Measurements from ENCODE around the gene KLK3.

The KLK3 gene

DNA sequence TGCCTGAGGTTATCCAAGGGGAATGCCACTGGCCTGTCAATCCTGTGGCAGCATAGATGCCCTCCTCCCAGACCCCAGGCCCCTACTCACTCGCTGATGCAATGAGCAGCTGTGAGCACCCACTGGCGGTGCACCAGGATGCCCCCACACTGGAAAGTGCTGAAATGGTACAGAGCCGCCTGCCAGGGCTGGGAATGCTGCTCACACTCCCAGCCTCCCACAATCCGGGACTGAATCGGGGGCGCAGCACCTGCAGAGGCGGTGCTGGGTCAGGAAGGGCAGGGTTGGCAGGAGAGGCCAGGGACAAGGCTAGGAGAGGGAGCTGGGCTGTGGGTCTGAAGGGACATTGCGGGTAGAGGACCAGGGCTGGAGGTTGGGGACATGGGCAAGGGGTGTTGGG, 33.1 kb upstream of the KLK3 start:
- DNase-seq (ENCODE audit: extremely low read depth, low read depth), result no peak
- no peak overlapping the region for H3K4me3 ChIP-seq (replicated peaks; ENCODE audit: low read depth, low read length)
- TF ChIP-seq, protein P1, sequence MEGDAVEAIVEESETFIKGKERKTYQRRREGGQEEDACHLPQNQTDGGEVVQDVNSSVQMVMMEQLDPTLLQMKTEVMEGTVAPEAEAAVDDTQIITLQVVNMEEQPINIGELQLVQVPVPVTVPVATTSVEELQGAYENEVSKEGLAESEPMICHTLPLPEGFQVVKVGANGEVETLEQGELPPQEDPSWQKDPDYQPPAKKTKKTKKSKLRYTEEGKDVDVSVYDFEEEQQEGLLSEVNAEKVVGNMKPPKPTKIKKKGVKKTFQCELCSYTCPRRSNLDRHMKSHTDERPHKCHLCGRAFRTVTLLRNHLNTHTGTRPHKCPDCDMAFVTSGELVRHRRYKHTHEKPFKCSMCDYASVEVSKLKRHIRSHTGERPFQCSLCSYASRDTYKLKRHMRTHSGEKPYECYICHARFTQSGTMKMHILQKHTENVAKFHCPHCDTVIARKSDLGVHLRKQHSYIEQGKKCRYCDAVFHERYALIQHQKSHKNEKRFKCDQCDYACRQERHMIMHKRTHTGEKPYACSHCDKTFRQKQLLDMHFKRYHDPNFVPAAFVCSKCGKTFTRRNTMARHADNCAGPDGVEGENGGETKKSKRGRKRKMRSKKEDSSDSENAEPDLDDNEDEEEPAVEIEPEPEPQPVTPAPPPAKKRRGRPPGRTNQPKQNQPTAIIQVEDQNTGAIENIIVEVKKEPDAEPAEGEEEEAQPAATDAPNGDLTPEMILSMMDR (IDR thresholded peaks at IDR 0.05; ENCODE audit: low read depth, low read length, missing control alignments), result no peak

DNA sequence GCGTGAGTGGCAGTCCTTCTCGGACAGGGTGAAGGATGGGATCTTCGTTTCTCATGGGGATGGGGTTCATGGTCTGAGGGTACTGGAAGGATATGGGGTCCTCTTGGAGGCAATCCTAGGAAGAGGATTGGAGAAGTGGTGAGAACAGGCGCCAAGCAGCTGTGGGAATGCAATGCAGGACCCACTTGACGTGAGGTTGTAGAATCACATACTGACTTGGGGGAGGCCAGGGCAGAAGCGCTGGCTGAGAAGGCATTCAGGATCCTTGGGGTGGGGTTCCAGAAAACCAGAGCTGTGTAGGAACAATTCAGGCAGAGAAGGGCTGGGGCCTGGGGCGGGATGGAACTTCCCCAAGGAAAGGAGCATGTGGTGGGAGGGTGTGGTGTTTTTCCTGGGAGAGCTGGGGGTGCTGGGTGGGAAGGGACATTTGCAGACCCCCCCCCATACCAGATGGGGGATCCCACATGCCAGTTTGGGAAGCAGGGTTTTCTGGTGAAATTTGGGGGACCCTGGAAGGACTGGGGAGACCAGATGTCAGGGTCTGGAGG, 32.0 kb upstream of the KLK3 start:
- TF ChIP-seq, protein P1 (IDR thresholded peaks at IDR 0.05; ENCODE audit: low read depth, low read length, missing control alignments), result no peak
- no peak for DNase-seq (ENCODE audit: extremely low read depth, low read depth)
- no peak overlapping the region for H3K4me3 ChIP-seq (replicated peaks; ENCODE audit: low read depth, low read length)

DNA sequence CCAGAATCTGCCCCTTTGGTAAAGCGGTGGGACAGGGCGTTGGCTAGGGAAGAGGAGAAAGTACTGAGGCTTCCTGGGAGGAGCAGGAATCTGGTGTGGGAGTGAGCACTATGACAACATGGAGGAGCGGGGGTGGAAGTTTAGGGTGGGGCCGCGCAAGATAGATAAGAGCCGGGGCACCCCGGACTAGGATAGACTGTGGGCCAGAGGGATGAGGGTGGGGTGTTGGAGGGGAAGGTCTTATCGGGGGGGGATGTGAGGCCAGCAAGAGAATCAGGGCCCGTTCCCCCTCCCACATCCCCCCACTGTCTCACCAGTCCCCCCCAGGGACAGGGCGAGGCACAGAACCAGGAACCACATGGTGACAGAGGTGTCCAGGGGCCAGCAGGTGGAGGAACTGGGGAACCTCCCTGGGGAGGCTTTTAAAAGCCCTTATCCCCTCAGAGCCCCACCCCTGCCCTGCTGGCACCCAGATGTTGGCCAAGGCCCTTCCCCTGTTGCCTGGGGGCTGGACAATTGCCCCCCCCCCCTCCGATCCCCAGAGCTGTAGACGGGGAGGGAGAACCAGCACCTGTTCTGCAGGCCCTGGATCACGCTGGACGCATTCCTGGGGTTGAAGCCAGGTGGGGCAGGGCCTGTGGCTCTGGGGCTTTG, 31.2 kb upstream of the KLK3 start, which contains the start of gene KLK1:
Gene KLK1, minus strand, starts transcription at position 399 of the 654 bp plus-strand sequence. Its CDS starts 39 bp downstream, at position 360.
- DNase-seq (ENCODE audit: extremely low read depth, low read depth), result no peak
- TF ChIP-seq, protein P1 (IDR thresholded peaks at IDR 0.05; ENCODE audit: low read depth, low read length, missing control alignments), result no peak
- H3K4me3 ChIP-seq (replicated peaks; ENCODE audit: low read depth, low read length), result no peak within 1 kb of the TSS

DNA sequence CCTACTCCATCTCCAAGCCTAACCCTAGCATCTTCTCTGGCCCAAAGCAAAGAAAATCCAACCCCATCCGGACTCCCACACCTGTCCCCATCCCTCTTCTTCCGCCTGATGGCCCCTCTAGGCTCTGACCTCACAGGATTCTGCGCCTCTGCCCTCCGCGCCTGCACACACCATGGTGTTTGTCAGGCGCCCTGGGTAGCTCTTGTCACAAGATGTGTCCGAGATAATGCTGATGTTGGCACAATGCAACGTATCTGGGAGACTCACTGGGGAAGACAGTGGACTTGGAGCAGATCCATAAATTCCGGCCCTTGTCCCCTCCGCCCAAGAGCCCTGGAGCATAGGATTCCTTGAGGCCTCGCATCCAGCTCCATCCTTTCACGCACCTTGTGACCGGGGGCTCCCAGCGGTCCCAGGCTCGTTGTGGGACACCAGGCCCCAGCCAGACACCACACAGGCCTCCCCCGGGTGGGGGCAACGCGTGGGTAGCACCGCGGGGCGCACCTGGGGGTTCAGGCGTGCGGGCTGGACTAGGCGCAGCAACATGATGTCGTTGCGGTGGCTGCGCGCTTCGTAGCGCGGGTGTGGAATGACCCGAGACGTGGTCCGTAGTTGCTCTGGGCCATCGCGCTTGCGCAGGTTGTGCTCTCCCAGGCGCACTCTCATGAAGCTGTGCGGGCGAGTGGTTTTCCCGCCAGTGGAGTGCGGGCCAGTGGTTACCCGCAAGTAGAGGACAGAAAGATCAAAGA, 28.0 kb upstream of the KLK3 start:
- no peak overlapping the region for H3K4me3 ChIP-seq (replicated peaks; ENCODE audit: low read depth, low read length)
- DNase-seq (ENCODE audit: extremely low read depth, low read depth), result no peak
- TF ChIP-seq, protein P1 (IDR thresholded peaks at IDR 0.05; ENCODE audit: low read depth, low read length, missing control alignments), result no peak

DNA sequence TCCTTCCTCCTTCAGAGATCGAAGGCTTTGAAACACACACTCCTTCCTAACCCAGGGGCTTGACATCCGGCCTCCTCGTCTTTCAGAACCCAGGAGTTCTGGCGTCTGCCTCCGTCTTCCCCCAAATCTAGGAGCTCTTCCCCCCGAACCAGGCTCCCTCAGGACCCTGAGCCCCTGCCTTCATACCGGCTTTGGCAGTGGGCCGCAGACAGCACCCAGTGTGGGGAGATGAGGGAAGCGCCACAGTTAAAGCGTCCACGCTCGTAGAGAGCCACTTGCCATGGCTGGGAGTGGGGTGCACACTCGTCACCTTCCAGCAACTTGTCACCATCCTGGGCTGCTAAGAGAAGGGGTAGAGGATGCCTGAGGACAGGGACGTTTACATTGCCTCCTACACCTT, 27.2 kb upstream of the KLK3 start:
- TF ChIP-seq, protein P1 (IDR thresholded peaks at IDR 0.05; ENCODE audit: low read depth, low read length, missing control alignments), result no peak
- H3K4me3 ChIP-seq (replicated peaks; ENCODE audit: low read depth, low read length), result no peak overlapping the region
- DNase-seq (ENCODE audit: extremely low read depth, low read depth), result no peak

DNA sequence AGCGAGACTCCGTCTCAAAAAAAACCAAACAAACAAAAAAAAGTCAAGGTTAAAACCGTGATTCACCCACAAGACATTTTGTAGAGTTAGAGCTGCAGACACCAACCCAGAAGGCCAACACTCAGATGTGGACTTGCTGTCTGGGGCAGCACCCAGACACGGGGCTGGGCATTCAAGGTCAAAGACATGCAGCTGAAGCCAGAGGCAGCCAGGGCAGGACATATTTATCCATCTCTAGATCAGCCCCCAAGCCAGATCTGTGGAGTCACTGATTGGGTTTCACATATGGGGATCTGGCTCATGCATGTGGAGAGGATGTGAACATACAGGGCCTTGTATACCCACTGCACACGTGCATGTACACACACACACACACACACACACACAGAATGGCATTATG, 24.9 kb upstream of the KLK3 start:
- H3K4me3 ChIP-seq (replicated peaks; ENCODE audit: low read depth, low read length), result no peak overlapping the region
- no peak for DNase-seq (ENCODE audit: extremely low read depth, low read depth)

More for the DNA sequence above, 24.9 kb upstream of the KLK3 start:
- TF ChIP-seq, protein P1 (IDR thresholded peaks at IDR 0.05; ENCODE audit: low read depth, low read length, missing control alignments), result no peak
